Tibial nerve (tissue), 4 donors: ENCODE measurements around the gene SLC9B2.

ENCODE experiments used
- CTCF ChIP-seq, 5 experiments: fragments of 200-600 bp in 3 of 5; fragments of 450-650 bp in 2 of 5; sonication (generic) in 3 of 5; IDR thresholded peaks; one replicate each; pipeline ENCODE4 v1.5.1; 2016 to 2019; ENCODE audit warnings: antibody characterized with exemption in 5 of 5, mild to moderate bottlenecking in 3 of 5, moderate library complexity in 2 of 5
- EP300 ChIP-seq, 2 donors: sonication (generic); formaldehyde crosslinking; IDR thresholded peaks; one replicate each; pipeline ENCODE4 v1.6.1; 2017; ENCODE audit warnings: antibody characterized with exemption in 2 of 2, mild to moderate bottlenecking in 1 of 2

- no peak for TF ChIP-seq EP300 (IDR thresholded peaks at IDR 0.05)
- TF ChIP-seq CTCF (IDR thresholded peaks at IDR 0.05): no peak
These were observed 22.3 kb upstream of the SLC9B2 start for GRCh38 chr4:103098756-103099440.
